Activated CD8-positive, alpha-beta memory T cell treated with anti-CD3 and anti-CD28 coated beads, Interleukin-2, amount 50 U/mL, for 24 hours (primary cell): ENCODE results near the gene GNL3.
"Not testable (repeated sequence)": the region's sequence is repeated elsewhere in the genome, so short reads cannot be mapped to it uniquely, and the experiment has no call there.

ENCODE experiments used
- DNase-seq: peaks from one replicate; pipeline ENCODE4 v3.0.0-alpha.2; 2020; ENCODE audit errors: extremely low read depth

The GNL3 gene, protein sequence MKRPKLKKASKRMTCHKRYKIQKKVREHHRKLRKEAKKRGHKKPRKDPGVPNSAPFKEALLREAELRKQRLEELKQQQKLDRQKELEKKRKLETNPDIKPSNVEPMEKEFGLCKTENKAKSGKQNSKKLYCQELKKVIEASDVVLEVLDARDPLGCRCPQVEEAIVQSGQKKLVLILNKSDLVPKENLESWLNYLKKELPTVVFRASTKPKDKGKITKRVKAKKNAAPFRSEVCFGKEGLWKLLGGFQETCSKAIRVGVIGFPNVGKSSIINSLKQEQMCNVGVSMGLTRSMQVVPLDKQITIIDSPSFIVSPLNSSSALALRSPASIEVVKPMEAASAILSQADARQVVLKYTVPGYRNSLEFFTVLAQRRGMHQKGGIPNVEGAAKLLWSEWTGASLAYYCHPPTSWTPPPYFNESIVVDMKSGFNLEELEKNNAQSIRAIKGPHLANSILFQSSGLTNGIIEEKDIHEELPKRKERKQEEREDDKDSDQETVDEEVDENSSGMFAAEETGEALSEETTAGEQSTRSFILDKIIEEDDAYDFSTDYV

DNA sequence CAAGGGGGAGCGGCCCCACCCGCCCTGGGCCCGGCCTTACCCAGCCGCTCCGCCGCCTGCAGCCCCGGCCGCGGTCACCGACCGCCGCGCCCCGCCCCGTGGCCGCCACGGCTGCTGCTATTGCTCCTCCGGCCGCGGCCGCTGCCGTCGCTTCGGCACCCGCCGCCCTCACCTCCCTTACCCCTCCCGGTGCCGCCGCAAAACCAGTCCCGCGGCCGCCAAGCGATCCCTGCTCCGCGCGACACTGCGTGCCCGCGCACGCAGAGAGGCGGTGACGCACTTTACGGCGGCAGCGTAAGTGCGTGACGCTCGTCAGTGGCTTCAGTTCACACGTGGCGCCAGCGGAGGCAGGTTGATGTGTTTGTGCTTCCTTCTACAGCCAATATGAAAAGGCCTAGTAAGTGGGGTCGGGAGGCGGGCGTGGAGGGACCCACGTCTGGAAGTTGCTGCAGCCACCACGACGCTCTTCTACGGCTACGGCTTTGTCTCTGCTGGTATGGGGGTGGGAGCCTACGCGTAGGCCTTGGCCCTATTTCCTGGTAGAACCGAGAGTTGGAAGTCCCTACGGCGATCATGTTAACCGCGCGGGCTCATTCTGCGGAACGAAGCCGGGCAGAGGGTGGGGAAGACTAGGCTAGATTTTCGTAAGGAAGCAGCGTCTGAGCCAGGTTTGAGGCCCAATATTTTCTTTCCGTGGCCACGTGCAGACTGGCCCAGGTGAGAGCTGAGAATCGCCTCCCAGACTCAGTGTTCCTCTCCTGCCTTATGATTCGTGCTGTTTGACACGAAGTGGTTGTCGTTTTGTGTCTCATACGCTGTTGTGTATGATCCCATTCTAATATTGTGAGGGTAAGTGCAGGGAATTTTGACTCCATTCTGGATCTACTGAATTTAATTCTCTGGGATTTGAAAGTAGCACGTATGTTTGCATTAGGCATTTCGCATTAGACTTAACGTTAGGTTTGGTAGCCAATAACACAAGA is at the start of gene GNL3, which contains the start of gene PBRM1:
GNL3 (plus strand) TSS at position 324 of the 983 bp plus-strand sequence; CDS start at position 385, 61 bp downstream.
PBRM1 (minus strand) TSS at position 205 of the 983 bp plus-strand sequence.
- peak; percentile 74 for DNase-seq

DNA sequence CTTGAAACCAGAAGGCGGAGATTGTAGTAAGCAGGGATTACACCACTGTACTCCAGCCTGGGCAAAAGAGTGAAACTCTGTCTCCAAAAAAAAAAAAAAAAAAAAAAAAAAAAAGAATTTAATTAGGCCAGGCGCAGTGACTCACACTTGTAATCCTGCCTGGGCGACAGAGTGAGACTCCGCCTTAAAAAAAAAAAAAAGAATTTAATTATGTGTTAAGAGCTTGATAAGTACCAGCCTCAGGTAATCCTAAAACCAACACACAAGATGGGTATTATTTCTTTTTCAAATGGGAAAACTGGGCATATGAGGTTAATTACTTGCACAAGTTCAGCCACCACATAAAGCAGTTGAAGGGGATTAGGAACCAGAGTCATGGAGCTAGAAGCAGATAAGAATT is 49.2 kb upstream of the GNL3 start:
- DNase-seq: no peak

DNA sequence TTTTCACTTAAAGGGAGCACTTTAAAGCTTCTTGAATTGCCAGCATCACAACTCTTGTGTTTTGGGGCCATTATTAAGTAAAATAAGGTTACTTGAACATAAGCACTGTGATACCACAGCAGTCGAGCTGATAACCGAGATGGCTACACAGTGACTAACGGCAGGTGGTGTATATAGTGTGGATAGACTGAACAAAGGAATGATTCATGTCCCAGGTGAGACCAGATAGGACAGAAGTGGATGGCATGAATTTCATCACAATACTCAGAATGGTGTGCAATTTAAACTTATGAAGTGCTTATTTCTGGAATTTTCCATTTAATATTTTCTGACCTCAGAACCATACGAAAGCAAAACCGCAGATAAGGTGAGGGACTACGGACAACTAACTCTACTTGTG is 40.3 kb upstream of the GNL3 start:
- DNase-seq: no peak

DNA sequence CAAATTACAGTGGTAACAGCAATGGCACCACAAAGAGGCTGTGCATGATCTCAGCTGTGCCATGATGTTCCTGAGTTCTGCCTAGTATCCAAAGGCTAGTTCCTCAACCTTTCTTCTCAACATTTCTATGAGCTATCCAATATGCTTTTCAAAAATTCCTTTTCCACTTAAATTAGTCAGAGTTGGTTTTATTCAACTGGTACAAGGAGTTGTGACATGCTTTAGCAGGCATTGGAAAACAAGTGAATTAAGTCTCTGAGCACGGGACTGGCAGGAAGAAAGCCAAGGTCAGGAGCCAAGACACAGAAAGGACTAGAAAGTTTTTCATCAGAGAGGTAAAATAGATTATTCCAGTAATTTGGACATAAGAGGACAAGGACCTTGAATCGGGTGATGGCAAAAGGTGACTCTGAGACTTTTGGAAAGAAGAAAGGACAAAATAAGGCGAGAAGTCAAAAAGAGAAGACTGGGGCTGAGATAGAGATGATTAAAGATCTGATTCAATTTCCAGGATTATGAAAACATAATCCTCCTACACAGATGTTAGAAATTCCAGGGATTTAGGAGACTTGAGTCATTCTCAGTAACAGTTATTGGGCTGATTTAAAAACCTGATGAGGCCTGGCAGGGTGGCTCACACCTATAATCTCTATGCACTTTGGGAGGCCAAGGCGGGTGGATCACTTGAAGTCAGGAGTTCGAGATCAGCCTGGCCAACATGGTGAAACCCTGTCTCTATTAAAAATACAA is 36.2 kb upstream of the GNL3 start:
- no peak for DNase-seq

DNA sequence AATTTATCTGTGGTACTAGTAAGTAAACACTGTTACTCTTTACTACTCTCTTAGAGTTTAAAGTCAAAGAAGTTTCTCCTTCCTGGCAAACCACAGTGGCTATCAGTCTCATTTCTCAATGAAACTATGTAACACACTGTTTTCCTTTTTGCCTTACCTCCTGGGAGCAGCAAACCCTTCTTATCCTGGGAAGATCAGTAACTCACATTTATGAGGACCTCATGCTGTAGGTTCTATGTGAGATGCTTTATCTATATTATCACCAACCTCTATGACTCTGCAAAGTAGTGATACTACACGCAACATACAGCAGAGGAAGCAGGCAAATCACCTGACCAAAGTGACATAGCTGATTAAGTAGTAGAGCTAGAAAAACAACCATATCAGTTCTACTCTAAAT is 35.4 kb upstream of the GNL3 start:
- no peak for DNase-seq

DNA sequence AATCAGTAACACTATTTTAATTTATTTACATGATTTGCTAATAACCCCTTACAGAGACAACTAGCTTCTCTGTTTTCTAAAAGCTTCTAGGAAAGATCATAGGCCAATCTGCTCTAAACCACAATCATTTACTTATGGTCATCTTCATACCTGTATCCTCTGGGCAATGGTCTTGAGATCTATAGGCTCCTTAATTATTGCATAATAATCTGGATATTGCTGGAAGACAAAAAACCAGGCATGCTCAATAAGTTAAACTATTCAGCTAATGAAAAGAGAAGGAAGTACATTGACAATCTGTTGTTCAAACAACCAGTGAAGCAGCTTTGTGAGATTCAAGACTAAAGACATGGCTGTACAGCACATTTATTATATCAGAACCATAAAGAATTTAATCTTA is 34.2 kb upstream of the GNL3 start:
- no peak for DNase-seq

DNA sequence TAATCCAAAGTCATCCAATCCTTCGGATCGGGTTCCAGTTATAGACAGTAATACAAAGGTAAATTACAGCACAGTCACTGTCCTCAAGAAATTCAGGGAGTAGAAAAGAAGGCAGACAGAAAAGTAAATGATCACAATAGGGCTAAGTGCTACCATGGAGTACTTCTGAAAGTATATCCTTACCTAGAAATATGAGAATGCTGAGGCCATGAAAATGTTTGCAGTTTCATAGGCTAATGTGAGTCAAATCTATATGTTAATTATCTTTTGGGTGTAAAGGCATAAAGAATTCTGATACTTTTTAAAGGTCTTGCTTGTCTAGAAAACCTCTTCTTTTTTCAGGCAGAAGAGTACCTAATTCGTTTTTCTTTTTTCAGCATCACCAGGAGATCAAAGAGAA is 29.9 kb upstream of the GNL3 start:
- DNase-seq: no peak

DNA sequence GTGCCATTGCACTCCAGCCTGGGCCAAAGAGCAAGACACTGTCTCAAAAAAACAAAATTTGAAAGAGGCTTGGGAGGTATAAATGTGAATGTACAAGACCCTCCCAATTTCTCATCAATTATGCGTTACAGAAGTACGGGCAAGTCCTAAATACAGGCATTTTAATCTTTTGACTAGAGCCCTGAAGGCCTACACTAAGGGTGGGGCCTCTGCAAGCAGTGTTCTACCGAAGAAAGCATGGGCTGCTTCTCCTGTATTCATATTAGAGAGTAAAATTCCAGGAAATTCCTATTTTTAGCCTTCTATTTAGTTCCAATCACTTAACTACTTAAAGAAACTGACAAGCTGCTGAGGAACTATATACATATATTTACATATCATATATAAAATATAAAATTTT is 25.8 kb upstream of the GNL3 start:
- no peak for DNase-seq

DNA sequence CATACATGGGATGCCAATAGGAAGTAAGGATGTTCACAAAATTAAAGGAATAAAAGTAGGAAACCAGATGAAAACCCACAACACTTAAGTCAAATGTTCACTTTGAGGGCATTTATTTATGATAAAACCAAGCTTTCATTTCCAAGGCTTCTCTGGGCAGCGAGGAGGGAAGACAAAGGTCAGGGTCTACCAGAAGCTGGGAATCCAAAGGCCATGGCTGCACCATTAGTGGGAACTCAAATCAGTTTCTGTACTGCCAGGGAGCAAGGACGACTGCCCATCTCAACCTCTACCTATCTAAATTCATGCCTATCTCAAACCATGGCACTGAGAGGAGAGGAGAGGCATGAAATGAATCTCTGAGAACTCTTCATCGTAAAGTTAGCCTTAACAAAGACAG is 22.7 kb upstream of the GNL3 start:
- no peak for DNase-seq

DNA sequence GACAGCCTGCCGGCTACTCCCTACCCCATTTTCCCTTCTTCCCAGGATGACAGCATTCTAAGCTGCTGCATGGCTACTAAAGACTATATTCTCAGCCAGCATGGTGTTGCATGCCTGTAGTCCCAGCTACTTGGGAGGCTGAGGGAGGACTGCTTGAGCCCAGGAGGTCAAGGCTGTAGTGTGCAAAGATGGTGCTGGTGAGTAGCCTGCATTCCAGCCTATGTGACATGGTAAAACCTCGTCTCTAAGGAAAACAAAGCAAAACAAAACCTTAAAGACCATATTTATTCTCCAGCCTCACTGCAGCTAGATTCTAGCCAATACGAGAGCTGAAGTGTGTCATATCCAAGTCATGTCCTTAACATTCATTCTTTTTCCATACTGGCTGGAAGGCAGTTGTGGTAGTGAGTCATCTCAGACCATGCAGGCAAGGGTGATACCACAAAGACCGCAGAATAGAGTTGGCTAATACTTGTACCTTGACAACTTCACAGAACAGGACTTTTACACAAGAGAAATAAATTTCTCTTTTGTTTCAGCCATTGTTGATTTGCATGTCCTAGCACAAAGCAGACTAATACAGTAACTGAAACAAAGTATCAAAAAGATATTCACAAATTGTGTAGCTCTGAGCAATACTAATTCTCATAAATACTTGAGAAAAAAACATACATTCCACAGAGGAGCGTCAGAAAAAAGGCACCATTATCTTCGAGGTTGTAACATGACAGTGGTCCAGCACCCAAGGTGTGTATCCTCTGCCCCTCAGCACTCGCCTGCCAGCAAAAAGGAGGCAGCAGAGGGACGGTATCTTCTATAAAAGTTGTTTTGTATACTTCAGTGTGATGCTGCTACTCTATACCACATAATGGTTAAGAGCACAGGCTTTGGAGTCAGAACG is 15.0 kb upstream of the GNL3 start:
- DNase-seq: peak; percentile 21

DNA sequence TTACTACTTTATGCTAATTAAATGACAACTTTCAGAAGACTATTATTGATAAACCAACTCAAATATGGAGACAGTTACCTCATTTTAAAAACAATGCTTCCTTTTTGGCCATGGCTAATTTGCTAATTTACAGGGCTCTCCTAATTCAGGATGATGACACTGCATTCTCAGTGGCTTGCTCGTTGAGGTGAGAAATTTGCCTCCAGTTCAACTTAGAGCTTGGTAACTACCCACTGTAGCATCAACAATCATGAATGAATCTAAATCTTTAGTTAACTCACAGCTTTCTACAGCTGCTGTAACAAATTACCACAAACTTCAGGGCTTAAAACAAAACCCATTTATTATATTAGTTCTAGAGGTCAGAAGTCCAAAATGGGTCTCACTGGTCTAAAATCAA is 14.2 kb upstream of the GNL3 start:
- no peak for DNase-seq

DNA sequence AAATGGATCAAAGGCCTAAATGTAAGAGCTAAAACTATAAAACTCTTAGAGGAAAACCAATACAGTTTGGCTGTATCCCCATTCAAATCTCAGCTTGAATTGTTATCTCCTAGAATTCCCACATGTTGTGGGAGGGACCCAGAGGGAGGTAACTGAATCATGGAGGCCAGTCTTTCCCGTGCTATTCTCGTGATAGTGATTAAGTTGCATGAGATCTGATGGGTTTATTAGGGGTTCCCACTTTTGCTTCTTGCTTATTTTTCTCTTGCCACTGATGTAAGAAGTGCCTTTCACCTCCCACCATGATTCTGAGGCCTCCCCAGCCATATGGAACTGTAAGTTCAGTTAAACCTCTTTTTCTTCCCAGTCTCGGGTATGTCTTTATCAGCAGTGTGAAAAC is 9.6 kb upstream of the GNL3 start:
- not testable (repeated sequence) for DNase-seq

DNA sequence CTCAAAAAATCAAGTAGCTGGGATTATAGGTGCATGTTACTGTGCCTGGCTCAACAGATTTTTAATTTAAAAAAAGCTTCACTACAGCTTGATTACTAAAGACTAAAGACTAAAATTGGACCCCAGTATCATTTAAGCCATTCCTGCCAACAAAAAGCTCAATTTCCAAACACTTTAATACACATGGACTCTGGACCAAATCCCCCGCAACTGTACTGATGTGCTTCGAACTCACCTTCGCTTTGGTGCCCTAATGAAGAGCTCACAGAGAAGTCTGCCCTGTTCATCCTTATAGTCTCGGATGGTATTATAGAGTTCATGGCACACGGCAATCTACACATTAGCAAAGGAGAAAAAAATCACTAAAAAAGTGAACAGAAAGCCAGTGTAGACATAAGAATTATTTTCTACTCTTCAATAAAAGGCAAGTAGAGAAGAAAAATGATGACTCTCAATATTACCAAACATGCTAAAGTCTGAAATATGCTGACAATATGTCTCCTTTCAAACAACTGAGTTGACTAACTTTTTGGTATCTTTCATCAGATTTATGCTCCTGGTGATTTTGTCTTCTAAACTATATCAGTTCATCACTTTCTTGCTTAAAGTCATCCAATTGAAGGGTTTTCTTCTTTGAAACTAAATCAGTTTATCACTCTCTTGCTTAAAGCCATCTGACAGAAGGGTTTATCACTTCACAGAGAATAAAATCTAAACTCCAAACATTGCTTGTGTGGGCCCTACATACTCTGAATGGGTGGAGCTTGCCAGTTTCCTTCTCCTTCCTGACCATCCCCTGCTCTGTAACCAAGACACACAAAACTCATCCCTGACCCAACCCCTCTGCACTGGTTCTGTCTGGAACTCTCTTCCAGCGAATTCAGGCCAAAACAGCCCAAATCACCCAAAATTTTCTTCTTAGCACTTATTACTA is 7.3 kb upstream of the GNL3 start:
- DNase-seq: no peak

DNA sequence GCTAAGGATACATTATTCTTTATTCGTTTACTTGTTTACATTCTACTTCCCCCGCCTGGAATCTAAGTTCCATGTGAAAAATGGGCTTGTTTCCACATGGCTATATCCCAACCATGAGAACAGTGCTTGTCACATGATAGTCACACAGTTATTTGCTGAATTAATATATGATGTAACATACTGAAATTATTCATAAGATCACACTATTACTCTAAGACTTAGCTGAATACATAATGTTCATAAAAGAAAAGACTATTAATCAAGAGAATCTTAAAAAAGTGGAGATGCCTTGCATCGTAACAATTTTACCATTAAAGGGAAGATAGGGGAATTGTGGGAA is 6.7 kb upstream of the GNL3 start:
- DNase-seq: no peak

DNA sequence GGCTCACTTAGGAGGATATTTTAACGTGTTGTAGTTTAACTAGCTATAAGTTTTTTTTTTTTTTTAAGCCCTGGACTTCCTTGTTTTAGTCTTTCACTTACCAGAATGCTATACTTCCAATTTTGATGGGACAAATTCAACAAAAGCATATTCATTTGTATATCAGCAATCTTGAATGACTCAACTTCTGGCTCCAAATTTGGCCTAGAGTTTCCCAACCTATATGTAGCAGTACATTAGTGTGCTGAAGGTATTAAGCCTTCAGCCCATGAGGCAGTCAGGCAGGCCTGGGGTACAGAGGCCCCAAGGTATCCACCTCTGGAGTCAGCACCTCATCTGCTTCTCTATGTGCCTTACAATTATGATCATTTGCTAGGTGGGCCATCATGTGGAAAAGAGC is 6.0 kb upstream of the GNL3 start:
- no peak for DNase-seq

DNA sequence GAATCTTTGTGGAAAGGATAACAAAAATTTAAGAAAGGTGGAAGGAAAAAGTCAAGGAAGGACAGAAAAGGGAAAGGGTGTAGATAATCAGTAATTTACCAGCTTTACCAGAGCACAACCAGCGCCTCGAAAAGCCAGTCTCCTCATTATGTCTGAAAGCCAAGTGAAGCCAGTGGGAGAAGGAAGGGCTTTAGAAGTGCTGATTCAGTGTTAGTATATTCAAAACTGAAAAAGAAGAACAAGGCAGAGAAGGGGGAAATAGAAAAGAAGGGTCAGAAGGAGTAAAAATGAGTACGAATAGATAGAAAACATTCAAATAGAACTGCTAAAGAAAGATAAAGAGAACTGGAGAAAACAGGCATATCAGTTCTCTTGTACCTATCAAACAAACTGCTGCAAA is 4.2 kb upstream of the GNL3 start:
- no peak for DNase-seq

DNA sequence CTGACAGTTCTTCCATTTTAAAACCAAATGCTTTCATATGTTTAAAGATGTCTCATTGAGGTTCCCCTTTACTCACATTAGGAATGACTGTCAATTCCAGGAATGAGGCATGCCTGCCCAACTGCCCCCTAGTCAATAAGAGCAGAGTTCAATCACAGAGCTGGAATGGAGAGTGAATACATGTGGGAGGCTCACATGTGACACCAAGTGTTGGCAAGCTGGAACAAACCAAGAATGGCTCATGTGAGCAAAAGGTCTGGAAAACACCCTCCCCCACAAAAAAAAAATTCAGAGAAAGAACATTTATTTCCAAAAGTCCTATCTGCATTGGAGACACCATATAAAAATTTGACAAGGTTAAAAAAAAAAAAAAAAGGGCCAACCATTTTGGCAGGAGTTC is 3.8 kb upstream of the GNL3 start:
- no peak for DNase-seq

DNA sequence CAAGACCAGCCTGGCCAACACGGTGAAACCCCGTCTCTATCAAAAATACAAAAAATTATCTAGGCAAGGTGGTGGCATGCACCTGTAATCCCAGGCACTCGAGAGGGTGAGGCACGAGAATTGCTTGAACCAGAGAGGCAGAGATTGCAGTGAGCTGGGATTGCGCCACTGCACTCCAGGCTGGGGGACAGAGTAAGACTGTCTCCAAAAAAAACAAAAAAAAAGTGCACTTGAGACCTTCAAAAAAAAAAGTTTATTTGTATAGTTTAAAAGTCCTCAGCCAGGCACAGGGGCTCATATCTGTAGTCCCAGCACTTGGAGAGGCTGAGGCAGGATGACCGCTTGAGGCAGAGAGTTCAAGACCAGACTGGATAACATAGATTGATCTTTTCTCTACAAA is 2.2 kb upstream of the GNL3 start:
- DNase-seq: no peak

DNA sequence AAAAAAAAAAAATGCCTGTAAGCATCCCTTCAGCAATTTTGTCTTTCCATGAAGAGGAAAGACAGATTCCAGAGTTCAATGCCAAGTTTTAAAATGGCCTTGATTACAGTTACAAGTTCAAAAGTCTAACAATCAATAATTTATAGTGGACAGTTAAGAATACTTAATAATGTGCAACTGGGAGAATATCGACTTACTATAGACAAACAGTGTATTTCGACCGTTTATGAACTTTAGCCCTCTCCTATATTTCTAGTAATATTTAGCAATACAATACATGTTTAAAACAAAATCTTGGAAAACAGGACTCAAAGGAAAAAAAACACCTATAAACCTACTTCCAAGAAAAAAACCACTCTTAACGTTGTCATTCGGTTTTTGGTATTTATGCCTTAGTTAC is 1.6 kb upstream of the GNL3 start:
- no peak for DNase-seq

DNA sequence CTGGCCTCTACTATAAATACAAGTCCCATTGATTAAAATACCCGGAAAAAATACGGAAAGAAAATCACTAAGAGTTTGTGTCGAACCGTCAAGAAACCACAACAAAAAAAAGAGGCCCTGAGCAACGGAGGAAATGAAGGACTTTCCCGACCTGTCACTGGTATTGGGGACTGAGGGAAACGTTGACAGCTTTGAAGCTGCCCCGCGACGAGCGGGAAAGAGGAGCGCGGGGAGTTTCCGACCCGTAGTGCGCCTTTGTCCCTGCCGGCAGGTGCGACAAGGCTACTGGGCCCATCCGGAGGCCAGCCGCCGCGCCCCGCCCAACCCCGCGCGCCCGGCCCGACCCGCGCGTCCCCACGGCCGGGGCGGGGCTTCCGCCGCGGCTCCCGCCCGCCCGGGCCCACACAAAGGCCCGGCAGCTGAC is 535 bp upstream of the GNL3 start:
- peak; percentile 45 for DNase-seq
